ENCODE measurements around the gene RHBDD3.

DNA sequence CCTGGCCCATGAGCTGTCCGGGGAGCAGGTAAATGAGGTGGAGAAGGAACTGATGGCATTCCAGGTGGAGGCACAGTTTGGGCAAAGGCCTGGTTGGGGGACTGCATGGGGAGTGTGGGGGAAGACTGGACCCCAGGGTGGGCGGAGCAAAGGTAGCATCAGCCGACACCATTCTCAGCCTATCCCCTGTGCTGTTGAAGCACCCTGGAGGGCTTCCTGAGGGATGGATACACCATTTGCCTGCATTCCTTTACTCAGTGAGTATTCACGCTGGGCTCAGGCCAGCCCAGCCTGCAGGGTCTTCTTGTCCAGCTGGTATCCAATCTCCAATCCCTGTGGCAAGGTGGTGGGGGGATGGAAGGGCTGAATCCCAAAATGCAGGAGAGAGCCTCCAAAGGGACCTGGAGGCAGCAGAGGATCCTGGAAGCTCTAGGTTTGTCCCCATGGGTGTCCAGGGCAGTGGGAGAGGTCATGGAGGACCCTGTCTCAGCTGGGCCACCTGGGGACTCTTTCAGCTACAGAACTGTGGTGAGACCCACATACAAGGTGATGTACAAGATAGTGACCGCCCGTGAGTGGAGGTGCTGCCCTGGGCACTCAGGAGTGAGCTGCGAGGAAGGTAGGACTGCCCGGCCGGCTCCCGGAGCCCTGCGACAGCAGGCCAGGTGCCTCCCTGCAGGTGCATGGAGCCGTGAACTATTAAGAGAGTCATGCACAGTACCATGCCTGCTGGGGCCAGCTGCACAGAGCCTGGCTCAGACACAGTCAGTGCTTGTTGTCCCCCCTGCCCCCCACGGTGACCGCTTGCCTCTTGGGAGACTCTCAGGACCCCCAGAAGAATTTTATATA, 52.5 kb downstream of the RHBDD3 start:
- no peak for TF ChIP-seq CTCF (IDR thresholded peaks at IDR 0.05 in 4 of 5, conservative IDR thresholded peaks at IDR 0.05 in 1 of 5)
- TF ChIP-seq POLR2A (IDR thresholded peaks at IDR 0.05): no peak
